ENCODE data around the gene SLIT1. TPM values are rescaled to one million over a fixed set of nuclear protein-coding genes. Genes with fewer than 3 reads are reported as not detected.

Gene SLIT1
- total RNA-seq, 6 experiments from 2014 or later, result 0.04 to 0.29 (median 0.12) TPM; not detected in 1

GRCh38 chr10:97103316-97104080 lies 82.3 kb downstream of the SLIT1 start:
- Histone ChIP-seq H3K27me3 (no peaks in the 10 kb centered on the region), H3K4me1 (no peaks in the 10 kb centered on the region), H3K9me3 (no peaks in the 10 kb centered on the region), H3K4me3 (no peak overlapping the region), H3K27ac (no peak overlapping the region), H3K36me3 (no peaks in the 10 kb centered on the region)
- intact Hi-C loops (cut with DNase I), result no loop called here
- TF ChIP-seq CTCF (IDR thresholded peaks at IDR 0.05) (no peak), POLR2A (IDR thresholded peaks at IDR 0.05) (no peak)
- WGBS (ENCODE audit: insufficient coverage, low coverage, low lambda C conversion rate, missing lambda C conversion rate), result 60% methylated on average over 8 of the region's 14 CpGs
- DNase-seq (no peak), ATAC-seq (no peak)

DNA sequence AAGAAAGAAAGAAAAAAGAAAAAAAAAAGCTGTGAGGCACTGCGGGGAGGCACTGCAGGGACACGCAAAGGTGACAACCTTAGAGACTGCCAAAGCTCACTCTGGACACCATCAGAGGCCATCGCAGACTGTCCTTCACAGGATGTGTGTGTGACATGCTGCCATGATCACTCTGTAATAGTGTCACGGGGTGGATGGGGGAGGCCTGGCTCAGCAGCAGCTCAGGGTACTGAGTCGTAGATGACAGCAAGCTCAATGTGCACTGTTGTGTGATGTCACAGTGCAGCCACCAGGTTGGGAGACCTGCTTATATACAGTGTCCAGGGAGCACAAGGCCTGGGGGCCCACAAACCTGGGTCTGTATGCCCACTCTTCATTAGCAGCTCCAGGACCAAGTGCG lies 83.3 kb downstream of the SLIT1 start:
- 79% methylated on average over 2 of the region's 6 CpGs for WGBS (ENCODE audit: insufficient coverage, low coverage, low lambda C conversion rate, missing lambda C conversion rate)
- no peak overlapping the region for H3K4me3 ChIP-seq
- no peak overlapping the region for H3K27ac ChIP-seq
- H3K4me1 ChIP-seq, result no peaks in the 10 kb centered on the region
- intact Hi-C loops (cut with DNase I), result no loop called here
- DNase-seq, result no peak
- no peak for ATAC-seq
- H3K36me3 ChIP-seq, result no peaks in the 10 kb centered on the region
- no peak for TF ChIP-seq POLR2A (IDR thresholded peaks at IDR 0.05)
- no peak for TF ChIP-seq CTCF (IDR thresholded peaks at IDR 0.05)
- no peaks in the 10 kb centered on the region for H3K9me3 ChIP-seq
- no peaks in the 10 kb centered on the region for H3K27me3 ChIP-seq

- TF ChIP-seq CTCF (IDR thresholded peaks at IDR 0.05) (no peak), POLR2A (IDR thresholded peaks at IDR 0.05) (no peak)
- Histone ChIP-seq H3K27me3 (no peaks in the 10 kb centered on the region), H3K4me3 (no peak overlapping the region), H3K9me3 (no peaks in the 10 kb centered on the region), H3K27ac (no peak overlapping the region), H3K36me3 (no peaks in the 10 kb centered on the region), H3K4me1 (no peaks in the 10 kb centered on the region)
- no peak for ATAC-seq
- WGBS (ENCODE audit: insufficient coverage, low coverage, low lambda C conversion rate, missing lambda C conversion rate), result 62% methylated on average over 2 of the region's 9 CpGs
- intact Hi-C loops (cut with DNase I), result no loop called here
- no peak for DNase-seq
These were observed 84.4 kb downstream of the SLIT1 start for GRCh38 chr10:97101166-97101940.

- no peak overlapping the region for H3K4me3 ChIP-seq
- WGBS (ENCODE audit: insufficient coverage, low coverage, low lambda C conversion rate, missing lambda C conversion rate), result 84% methylated on average over 8 of the region's 9 CpGs
- DNase-seq, result no peak
- H3K27me3 ChIP-seq, result no peaks in the 10 kb centered on the region
- H3K27ac ChIP-seq, result no peak overlapping the region
- TF ChIP-seq POLR2A (IDR thresholded peaks at IDR 0.05), result no peak
- no peaks in the 10 kb centered on the region for H3K9me3 ChIP-seq
- intact Hi-C loops (cut with DNase I), result no loop called here
- no peaks in the 10 kb centered on the region for H3K4me1 ChIP-seq
- no peaks in the 10 kb centered on the region for H3K36me3 ChIP-seq
- ATAC-seq, result no peak
These were observed 85.1 kb downstream of the SLIT1 start for GRCh38 chr10:97100657-97101056.

- H3K36me3 ChIP-seq, result no peaks in the 10 kb centered on the region
- ATAC-seq (no peak), DNase-seq (no peak)
- WGBS (ENCODE audit: insufficient coverage, low coverage, low lambda C conversion rate, missing lambda C conversion rate), result 61% methylated on average over 3 of the region's 5 CpGs
- no peaks in the 10 kb centered on the region for H3K9me3 ChIP-seq
- TF ChIP-seq POLR2A (IDR thresholded peaks at IDR 0.05), result no peak
- no peaks in the 10 kb centered on the region for H3K4me1 ChIP-seq
- H3K4me3 ChIP-seq, result no peak overlapping the region
- H3K27ac ChIP-seq, result no peak overlapping the region
- no peaks in the 10 kb centered on the region for H3K27me3 ChIP-seq
- intact Hi-C loops (cut with DNase I), result no loop called here
These were observed 85.9 kb downstream of the SLIT1 start for GRCh38 chr10:97099868-97100267.
